Measurements from ENCODE around the gene YAP1. TPM values are rescaled to one million over a fixed set of nuclear protein-coding genes. Genes with fewer than 3 reads are reported as not detected.

Gene YAP1
- total and polyA plus RNA-seq, 2 of the 4 experiments (the other 2 are of a cell fraction), result 121 to 251 TPM

- H2BK5ac ChIP-seq (ENCODE audit: low read depth, low read length, poor library complexity, severe bottlenecking), result no peak overlapping the region
- no peak overlapping the region for H3K14ac ChIP-seq (replicated peaks; ENCODE audit: low read depth, low read length)
- no peak overlapping the region for H4K5ac ChIP-seq (ENCODE audit: low read depth, low read length)
- no peak overlapping the region for H3K18ac ChIP-seq (ENCODE audit: low read depth, low read length)
- no peak overlapping the region for H3K23ac ChIP-seq (ENCODE audit: low read depth, low read length)
- no peak overlapping the region for H2AK5ac ChIP-seq (ENCODE audit: low read depth, low read length)
- H3K4me3 ChIP-seq (ENCODE audit: insufficient read depth, low read depth, low read length), result no peak overlapping the region
- H3K4ac ChIP-seq (ENCODE audit: low read depth, low read length), result no peak overlapping the region
- H2AK9ac ChIP-seq (replicated peaks; ENCODE audit: low read depth, low read length, poor library complexity), result no peak overlapping the region
- CTCF ChIA-PET, result no interaction called here
- DNase-seq, result no peak
- H2BK20ac ChIP-seq (ENCODE audit: low read depth, low read length), result no peak overlapping the region
- H4K20me1 ChIP-seq (ENCODE audit: insufficient read depth, low read length), result no peaks in the 10 kb centered on the region
- no peak overlapping the region for H2AFZ ChIP-seq (replicated peaks; ENCODE audit: low read length, poor library complexity)
- H3K9ac ChIP-seq (ENCODE audit: low read depth, low read length), result no peak overlapping the region
- in situ Hi-C loops (cut with MboI; ENCODE audit: low sequenced_read_pairs) (no loop called here), dilution Hi-C loops (cut with HindIII; ENCODE audit: low sequenced_read_pairs, unreplicated experiment) (no loop called here), intact Hi-C loops (cut with micrococcal nuclease) (no loop called here)
- no peak overlapping the region for H2BK15ac ChIP-seq (ENCODE audit: low read depth, low read length)
- no peaks in the 10 kb centered on the region for H3K9me3 ChIP-seq (ENCODE audit: control insufficient read depth, insufficient read depth, low read length)
- H3K27ac ChIP-seq (ENCODE audit: insufficient read depth, low read length), result no peak overlapping the region
- H3K36me3 ChIP-seq (ENCODE audit: control insufficient read depth, insufficient read depth, low read length), result peaks cover 29% of the 10 kb centered on the region
- no peak overlapping the region for H3K4me2 ChIP-seq (ENCODE audit: low read depth, low read length)
- no TSS peak for BruUV-seq (replicated peaks)
- no peaks in the 10 kb centered on the region for H3K27me3 ChIP-seq (ENCODE audit: control insufficient read depth, insufficient read depth, low read length)
- peaks cover 2% of the 10 kb centered on the region for H3K4me1 ChIP-seq (ENCODE audit: control insufficient read depth, insufficient read depth, low read length)
- ATAC-seq (ENCODE audit: low read depth), result no peak
- no peak overlapping the region for H3K56ac ChIP-seq (ENCODE audit: extremely low read depth, insufficient read depth, low read length)
- 0 out of 2 replicates have a peak, but pooled peaks cover 6% of the 10 kb centered on the region for H3K9me1 ChIP-seq (ENCODE audit: insufficient read depth, low read length)
- POLR2A ChIA-PET (ENCODE audit: unreplicated experiment), result no interaction called here
- no peak overlapping the region for H4K91ac ChIP-seq (ENCODE audit: insufficient read depth, low read depth, low read length)
- no CpG with 5 or more reads among the region's 4 CpGs for WGBS, 2 experiments (ENCODE audit: extremely low coverage in 2 of 2, insufficient read length in 1 of 2)
- H2BK120ac ChIP-seq (ENCODE audit: low read depth, low read length), result no peak overlapping the region
- TF ChIP-seq RFX5 (IDR thresholded peaks at IDR 0.05; ENCODE audit: low read depth, low read length) (no peak), SMC3 (IDR thresholded peaks at IDR 0.05; ENCODE audit: low read depth, low read length) (no peak), MAZ (IDR thresholded peaks at IDR 0.05; ENCODE audit: borderline replicate concordance, low read depth, low read length) (no peak), RAD21 (IDR thresholded peaks at IDR 0.05; ENCODE audit: low read length) (no peak), NFE2L2 (IDR thresholded peaks at IDR 0.05; ENCODE audit: low read depth, low read length) (no peak), RCOR1 (IDR thresholded peaks at IDR 0.05; ENCODE audit: insufficient replicate concordance, low read length) (no peak), CTCF (conservative IDR thresholded peaks at IDR 0.05; ENCODE audit: low read depth, low read length) (no peak), ELK1 (IDR thresholded peaks at IDR 0.05; ENCODE audit: borderline replicate concordance, low read depth, low read length) (no peak), FOS (IDR thresholded peaks at IDR 0.05; ENCODE audit: low read depth, low read length) (no peak)
- H3K79me1 ChIP-seq (ENCODE audit: low read depth in 1 of 2, low read length in 2 of 2), result peaks cover 44 to 64% of the 10 kb centered on the region in 2 experiments
- no peak overlapping the region for H4K8ac ChIP-seq (ENCODE audit: low read depth in 2 of 2, low read length in 2 of 2)
Observed at GRCh38 chr11:102205805-102206204, 95.6 kb downstream of the YAP1 start.
